Measurements from ENCODE around the gene NR5A1. TPM values are rescaled to one million over a fixed set of nuclear protein-coding genes. Genes with fewer than 3 reads are reported as not detected.

The NR5A1 gene
- total and polyA plus RNA-seq, 10 of the 15 experiments (the other 5 are each of a cell fraction or from before 2014, with no cell fraction given), result 0.06 to 0.24 (median 0.08) TPM; not detected in 5

- TF ChIP-seq GATAD2B (conservative IDR thresholded peaks at IDR 0.05; ENCODE audit: low read depth) (no peak), NRF1 (conservative IDR thresholded peaks at IDR 0.05; ENCODE audit: low read depth, low read length) (no peak), PML (IDR thresholded peaks at IDR 0.05; ENCODE audit: low read length) (no peak), CREM (IDR thresholded peaks at IDR 0.05; ENCODE audit: low read depth) (no peak), KAT2A (conservative IDR thresholded peaks at IDR 0.05; ENCODE audit: control insufficient read depth, low read depth, low read length) (no peak), CHD1 (IDR thresholded peaks at IDR 0.05; ENCODE audit: low read depth, low read length) (no peak), TAF1 (IDR thresholded peaks at IDR 0.05; ENCODE audit: borderline replicate concordance, low read depth, low read length) (no peak), RFX5 (IDR thresholded peaks at IDR 0.05; ENCODE audit: low read depth, low read length) (no peak), ZNF687 (IDR thresholded peaks at IDR 0.05) (no peak), ZBED1 (IDR thresholded peaks at IDR 0.05; ENCODE audit: borderline replicate concordance) (no peak), ASH2L (IDR thresholded peaks at IDR 0.05; ENCODE audit: borderline replicate concordance, low read depth) (no peak), MTA3 (IDR thresholded peaks at IDR 0.05; ENCODE audit: borderline replicate concordance, low read length) (no peak)
- TF ChIP-seq, protein P1, sequence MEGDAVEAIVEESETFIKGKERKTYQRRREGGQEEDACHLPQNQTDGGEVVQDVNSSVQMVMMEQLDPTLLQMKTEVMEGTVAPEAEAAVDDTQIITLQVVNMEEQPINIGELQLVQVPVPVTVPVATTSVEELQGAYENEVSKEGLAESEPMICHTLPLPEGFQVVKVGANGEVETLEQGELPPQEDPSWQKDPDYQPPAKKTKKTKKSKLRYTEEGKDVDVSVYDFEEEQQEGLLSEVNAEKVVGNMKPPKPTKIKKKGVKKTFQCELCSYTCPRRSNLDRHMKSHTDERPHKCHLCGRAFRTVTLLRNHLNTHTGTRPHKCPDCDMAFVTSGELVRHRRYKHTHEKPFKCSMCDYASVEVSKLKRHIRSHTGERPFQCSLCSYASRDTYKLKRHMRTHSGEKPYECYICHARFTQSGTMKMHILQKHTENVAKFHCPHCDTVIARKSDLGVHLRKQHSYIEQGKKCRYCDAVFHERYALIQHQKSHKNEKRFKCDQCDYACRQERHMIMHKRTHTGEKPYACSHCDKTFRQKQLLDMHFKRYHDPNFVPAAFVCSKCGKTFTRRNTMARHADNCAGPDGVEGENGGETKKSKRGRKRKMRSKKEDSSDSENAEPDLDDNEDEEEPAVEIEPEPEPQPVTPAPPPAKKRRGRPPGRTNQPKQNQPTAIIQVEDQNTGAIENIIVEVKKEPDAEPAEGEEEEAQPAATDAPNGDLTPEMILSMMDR (IDR thresholded peaks at IDR 0.05 in 2 of 3, conservative IDR thresholded peaks at IDR 0.05 in 1 of 3; ENCODE audit: control insufficient read depth in 2 of 3, extremely low read depth in 1 of 3, insufficient read depth in 1 of 3, low read depth in 3 of 3, low read length in 3 of 3), result no peak
- TF ChIP-seq, protein P2, sequence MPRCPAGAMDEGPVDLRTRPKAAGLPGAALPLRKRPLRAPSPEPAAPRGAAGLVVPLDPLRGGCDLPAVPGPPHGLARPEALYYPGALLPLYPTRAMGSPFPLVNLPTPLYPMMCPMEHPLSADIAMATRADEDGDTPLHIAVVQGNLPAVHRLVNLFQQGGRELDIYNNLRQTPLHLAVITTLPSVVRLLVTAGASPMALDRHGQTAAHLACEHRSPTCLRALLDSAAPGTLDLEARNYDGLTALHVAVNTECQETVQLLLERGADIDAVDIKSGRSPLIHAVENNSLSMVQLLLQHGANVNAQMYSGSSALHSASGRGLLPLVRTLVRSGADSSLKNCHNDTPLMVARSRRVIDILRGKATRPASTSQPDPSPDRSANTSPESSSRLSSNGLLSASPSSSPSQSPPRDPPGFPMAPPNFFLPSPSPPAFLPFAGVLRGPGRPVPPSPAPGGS (IDR thresholded peaks at IDR 0.05; ENCODE audit: borderline replicate concordance, insufficient read depth, low read depth, low read length, poor library complexity, severe bottlenecking), result no peak
- TF ChIP-seq, protein P3, sequence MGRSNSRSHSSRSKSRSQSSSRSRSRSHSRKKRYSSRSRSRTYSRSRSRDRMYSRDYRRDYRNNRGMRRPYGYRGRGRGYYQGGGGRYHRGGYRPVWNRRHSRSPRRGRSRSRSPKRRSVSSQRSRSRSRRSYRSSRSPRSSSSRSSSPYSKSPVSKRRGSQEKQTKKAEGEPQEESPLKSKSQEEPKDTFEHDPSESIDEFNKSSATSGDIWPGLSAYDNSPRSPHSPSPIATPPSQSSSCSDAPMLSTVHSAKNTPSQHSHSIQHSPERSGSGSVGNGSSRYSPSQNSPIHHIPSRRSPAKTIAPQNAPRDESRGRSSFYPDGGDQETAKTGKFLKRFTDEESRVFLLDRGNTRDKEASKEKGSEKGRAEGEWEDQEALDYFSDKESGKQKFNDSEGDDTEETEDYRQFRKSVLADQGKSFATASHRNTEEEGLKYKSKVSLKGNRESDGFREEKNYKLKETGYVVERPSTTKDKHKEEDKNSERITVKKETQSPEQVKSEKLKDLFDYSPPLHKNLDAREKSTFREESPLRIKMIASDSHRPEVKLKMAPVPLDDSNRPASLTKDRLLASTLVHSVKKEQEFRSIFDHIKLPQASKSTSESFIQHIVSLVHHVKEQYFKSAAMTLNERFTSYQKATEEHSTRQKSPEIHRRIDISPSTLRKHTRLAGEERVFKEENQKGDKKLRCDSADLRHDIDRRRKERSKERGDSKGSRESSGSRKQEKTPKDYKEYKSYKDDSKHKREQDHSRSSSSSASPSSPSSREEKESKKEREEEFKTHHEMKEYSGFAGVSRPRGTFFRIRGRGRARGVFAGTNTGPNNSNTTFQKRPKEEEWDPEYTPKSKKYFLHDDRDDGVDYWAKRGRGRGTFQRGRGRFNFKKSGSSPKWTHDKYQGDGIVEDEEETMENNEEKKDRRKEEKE (IDR thresholded peaks at IDR 0.05), result no peak
- TF ChIP-seq, protein P4, sequence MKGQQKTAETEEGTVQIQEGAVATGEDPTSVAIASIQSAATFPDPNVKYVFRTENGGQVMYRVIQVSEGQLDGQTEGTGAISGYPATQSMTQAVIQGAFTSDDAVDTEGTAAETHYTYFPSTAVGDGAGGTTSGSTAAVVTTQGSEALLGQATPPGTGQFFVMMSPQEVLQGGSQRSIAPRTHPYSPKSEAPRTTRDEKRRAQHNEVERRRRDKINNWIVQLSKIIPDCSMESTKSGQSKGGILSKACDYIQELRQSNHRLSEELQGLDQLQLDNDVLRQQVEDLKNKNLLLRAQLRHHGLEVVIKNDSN (IDR thresholded peaks at IDR 0.05; ENCODE audit: borderline replicate concordance, extremely low read length, insufficient read depth, low read depth, low read length), result no peak
Measured at GRCh38 chr9:124490004-124490403, 17.2 kb downstream of the NR5A1 start (continued).
